ENCODE data around the gene FOLR1.
"Not testable (repeated sequence)": the region's sequence is repeated elsewhere in the genome, so short reads cannot be mapped to it uniquely, and the experiment has no call there.

Gene FOLR1

DNA sequence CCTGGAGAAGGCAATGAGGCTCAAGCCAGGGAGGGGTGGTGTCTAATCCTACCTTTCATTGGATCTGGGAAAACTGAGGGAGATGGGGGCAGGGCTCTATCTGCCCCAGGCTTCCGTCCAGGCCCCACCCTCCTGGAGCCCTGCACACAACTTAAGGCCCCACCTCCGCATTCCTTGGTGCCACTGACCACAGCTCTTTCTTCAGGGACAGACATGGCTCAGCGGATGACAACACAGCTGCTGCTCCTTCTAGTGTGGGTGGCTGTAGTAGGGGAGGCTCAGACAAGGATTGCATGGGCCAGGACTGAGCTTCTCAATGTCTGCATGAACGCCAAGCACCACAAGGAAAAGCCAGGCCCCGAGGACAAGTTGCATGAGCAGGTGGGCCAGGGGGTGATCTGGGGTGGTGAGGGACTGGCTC lies at the start of gene FOLR1:
FOLR1 (plus strand) TSS at position 180 of the 421 bp plus-strand sequence; CDS start at position 214, 34 bp downstream.
- no peak for DNase-seq

- DNase-seq = not testable (repeated sequence)
Observed at GRCh38 chr11:72142543-72142942, 49.4 kb upstream of the FOLR1 start.

DNA sequence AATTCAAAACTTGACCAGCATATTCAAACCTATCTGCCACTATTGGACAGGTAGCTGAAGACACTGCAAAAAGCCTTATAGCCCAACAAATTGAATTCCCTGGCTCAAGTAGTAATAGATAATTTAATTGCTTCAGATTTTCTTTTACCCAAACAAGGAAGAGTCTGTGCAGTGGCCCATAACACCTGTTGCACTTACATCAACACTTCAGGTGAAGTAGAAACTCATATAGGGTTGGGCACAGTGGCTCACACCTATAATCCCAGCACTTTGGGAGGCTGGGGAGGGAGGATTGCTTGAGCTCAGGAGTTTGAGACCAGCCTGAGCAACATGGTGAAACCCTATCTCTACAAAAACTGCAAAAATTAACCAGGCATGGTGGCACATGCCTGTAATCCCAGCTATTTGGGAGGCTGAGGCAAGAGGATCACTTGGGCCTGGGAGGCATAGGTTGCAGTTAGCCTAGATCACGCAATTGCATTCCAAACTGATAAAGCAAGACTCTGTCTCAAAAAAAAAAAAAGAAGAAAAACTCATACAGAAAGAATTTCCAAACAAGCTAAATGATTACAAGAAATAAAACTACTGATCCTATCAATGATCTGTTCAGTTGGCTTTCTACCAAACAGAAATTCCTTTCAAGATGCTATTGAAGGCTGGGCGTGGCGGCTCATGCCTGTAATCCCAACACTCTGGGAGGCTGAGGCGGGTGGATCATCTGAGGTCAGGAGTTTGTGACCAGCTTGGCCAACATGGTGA lies 47.0 kb upstream of the FOLR1 start:
- no peak for DNase-seq

DNA sequence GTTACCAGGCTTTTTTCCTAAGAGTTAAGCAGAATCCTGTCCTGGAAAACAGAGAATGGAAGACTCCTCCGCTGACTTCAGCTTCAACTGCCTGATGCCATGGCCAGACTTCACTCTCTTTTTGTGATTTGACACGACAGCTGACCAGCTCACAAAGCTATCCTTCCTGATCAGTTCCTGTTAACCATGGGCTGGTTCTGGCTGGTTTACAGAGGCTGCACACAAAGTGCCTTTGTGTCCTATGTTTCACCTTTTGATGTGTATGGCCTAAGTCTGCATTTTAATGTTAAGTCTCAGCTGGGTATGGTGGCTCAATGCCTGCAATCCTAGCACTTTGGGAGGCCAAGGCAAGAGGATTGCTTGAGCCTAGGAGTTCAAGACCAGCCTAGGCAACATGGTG lies 45.3 kb upstream of the FOLR1 start:
- no peak for DNase-seq

DNA sequence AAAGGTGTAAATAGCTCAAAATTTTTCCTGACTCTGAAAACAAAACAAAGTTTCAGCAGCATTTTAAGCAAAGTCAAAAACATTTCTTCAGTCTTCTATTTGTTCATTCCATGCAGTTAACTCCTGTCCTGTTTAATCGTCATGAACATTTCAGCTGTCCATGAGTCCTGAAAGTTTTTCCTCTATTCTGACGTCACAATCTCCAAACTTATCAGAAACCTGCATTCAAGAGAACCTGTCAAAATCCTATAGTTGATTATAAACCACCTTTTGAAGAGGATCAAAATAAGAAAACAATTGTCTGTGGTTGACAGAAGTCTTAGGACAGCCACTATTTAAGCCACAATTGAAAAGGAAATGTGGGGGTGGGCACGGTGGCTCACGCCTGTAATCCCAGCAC lies 41.1 kb upstream of the FOLR1 start:
- DNase-seq = no peak

- DNase-seq = not testable (repeated sequence)
Observed at GRCh38 chr11:72153874-72154273, 38.1 kb upstream of the FOLR1 start.

- DNase-seq = no peak
Observed at GRCh38 chr11:72154816-72155215, 37.1 kb upstream of the FOLR1 start.

- DNase-seq = no peak
Observed at GRCh38 chr11:72155751-72156150, 36.2 kb upstream of the FOLR1 start.

- DNase-seq = no peak
Observed at GRCh38 chr11:72157131-72157530, 34.8 kb upstream of the FOLR1 start.

DNA sequence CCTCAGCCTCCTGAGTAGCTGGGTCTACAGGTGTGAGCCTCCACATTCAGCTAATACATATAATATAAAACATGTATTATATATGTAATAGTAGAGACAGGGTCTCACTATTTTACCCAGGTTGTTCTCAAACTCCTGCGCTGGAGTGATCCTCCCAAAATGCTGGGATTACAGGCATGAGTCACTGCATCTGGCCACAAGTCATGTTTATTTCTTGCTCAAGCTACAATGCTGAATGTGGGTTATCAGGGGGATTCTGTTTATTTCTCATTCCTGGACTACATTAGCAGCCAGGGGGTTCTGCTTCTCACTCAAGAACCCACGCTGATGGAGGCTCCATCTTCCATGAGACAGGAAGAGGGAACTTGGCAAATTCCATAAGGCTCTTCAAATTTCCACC lies 31.6 kb upstream of the FOLR1 start:
- DNase-seq = no peak

GRCh38 chr11:72162891-72163492 lies 28.9 kb upstream of the FOLR1 start:
- DNase-seq = no peak

- DNase-seq = not testable (repeated sequence)
Observed at GRCh38 chr11:72164187-72164586, 27.8 kb upstream of the FOLR1 start.

GRCh38 chr11:72169046-72169555 lies 22.8 kb upstream of the FOLR1 start:
- not testable (repeated sequence) for DNase-seq

DNA sequence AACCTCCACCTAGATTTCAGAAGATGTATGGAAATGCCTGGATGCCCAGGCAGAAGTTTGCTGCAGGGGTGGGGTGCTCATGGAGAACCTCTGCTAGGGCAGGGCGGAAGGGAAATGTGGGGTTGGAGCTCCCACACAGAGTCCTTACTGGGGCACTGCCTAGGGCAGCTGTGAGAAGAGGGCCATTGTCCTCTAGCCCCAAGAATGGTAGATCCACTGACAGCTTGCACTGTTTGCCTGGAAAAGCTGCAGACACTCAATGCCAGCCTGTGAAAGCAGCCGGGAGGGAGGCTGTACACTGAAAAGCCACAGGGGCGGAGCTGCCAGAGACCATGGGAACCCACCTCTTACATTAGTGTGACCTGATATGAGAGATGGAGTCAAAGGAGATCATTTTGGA lies 22.2 kb upstream of the FOLR1 start:
- DNase-seq = not testable (repeated sequence)

- DNase-seq = not testable (repeated sequence)
Observed at GRCh38 chr11:72172043-72172442, 19.9 kb upstream of the FOLR1 start.

DNA sequence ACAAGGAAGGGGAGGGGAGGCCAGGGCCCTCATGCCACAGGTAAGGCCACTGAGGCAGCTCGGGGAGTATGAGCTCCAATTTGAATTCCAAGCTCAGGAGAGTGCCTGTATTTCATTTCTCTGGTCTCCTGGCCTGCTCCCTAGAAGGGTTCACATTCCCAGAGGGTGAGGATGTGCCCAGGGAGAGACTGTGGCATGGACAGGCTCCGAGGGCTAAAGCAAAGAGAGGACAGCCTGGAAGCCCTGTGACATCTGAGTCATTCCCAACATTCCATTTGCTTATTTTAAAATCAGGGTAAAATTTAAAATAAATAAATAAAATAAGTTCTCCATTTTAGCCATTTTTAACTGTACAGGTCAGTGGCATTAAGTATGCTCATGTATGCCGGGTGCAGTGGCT lies 18.6 kb upstream of the FOLR1 start:
- DNase-seq = no peak

DNA sequence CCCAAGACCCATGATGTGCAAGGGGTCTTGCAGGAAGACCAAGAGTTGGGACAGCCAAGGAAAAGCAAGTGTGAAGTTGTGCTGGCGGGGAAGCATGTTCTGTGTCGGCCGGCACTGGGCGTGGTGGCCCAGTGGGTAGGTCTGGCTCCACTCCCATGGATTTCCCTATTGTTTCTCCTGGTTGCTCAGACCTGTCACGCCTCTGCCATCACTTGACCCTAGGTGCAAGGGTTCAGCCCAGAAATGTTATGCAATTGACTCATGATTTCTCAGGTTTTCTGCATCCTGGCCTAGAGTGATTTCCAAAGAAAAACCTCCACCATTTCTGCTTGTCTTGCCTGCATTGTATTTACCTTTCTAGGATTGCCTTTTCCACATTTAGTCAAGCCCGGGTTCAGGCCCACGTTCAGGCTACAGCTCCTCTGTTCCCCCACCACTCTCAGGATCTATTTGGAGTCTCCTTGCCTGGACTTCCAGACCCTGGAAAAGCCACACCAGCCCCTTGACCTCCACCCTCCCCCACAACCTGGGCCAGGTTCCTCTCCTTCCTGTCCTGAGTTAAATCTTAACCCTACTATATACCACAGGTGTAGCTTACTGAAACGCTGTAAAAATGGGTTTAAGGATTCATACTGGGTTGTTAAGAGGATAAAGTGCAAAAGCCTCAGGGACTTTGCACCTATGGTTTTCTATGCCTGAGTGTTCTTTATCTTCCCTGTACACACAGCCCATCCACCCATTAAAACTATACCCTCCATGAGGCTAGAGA lies 17.5 kb upstream of the FOLR1 start:
- no peak for DNase-seq

DNA sequence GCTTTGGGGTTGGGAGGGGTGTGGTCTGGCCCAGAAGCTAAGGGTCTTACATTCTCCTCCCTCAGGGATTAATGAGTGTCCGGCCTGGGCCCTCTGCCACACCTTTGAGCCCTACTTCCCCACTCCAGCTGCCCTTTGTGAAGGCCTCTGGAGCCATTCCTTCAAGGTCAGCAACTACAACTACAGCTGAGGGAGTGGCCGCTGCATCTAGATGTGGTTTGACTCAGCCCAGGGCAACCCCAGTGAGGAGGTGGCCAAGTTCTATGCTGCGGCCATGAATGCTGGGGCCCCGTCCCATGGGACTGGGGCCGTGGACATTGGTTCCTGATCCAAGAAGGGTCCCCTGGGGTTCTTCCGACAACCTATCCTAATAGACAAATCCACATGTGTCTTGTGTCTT lies 14.3 kb upstream of the FOLR1 start:
- DNase-seq = no peak

DNA sequence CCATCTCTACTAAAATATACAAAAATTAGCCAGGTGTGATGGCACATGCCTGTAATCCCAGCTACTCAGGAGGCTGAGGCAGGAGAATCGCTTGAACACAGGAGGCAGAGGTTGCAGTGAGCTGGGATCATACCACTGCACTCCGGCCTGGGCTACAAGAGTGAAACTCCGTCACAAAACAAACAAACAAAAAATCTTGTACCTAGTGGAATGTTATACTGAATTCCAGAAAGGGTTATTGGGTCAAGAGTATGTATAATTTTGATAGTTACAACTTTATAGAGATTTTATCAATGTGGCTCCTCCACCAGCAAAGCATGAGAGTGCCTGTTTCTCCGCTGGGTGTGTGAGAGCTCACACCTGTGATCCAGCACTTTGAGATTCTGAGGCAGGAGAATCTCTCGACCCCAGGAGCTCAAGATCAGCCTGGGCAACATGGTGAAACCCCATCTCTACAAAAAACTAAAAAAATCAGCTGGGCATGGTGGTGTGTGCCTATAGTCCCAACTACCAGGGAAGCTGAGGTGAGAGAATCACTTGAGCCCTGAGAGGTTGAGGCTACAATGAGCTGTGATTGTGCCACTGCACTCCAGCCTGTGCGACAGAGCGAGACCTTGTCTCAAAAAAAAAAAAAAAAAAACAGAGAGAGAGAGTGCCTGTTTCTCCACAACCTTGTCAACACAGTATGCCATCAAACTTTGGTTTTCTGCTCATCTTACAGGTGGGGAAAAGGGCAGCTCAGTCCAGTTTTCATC lies 12.7 kb upstream of the FOLR1 start:
- DNase-seq = no peak

- DNase-seq = no peak
Observed at GRCh38 chr11:72179804-72180396, 12.0 kb upstream of the FOLR1 start.

DNA sequence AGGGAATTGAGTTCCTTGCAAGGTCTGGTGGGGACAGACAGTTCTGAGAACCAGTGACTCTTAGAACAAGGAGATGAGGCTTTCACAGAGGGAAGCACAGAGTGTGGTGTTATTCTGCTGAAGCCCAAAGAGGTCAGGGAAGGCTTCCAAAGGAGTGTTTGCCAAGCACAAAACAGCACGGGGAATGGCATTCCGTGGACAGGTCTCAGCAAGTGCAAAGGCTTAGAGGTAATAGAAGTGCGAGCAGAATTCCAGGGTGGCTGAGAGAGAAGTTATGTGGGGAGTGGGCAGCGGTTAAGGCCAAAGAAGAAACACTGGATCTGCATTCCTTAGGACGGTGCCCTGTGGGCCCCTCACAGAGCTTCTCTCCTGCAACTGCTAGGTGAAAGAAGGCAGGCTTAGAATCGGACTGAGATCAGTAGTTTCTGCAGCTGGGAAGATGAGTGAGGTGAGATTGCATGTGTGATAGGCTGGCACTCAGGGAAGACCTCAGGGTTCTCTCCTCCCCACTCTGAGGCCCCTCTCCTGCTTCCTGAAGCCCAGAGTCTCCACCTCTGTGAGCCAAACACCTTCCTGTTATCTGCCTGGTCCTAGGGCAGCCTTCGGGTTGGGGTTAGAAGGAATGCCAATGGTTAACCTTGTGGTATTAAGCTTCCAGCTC lies 10.9 kb upstream of the FOLR1 start:
- not testable (repeated sequence) for DNase-seq

- DNase-seq = peak in 1 of 2 experiments; percentile 18
Observed at GRCh38 chr11:72181553-72181958, 10.4 kb upstream of the FOLR1 start.
